Liver (tissue), 9 donors: ENCODE measurements around the gene LIG1. TPM values are rescaled to one million over a fixed set of nuclear protein-coding genes. Genes with fewer than 3 reads are reported as not detected.

ENCODE experiments used
- DNase-seq: peaks from one replicate; pipeline ENCODE4 v3.0.0-alpha.2; 2017; ENCODE audit warnings: low spot score
- H3K27ac ChIP-seq, 2 donors: one replicate each; pipeline ENCODE4 v1.7.0; 2013; ENCODE audit warnings: inconsistent platforms in 2 of 2, low read length in 2 of 2, control low read depth in 1 of 2, low read depth in 1 of 2, mild to moderate bottlenecking in 1 of 2
- H3K27me3 ChIP-seq, 4 donors: one replicate each; pipeline versions ENCODE4 v1.6.1 to v1.7.0; 2013; ENCODE audit warnings: low read length in 3 of 4, inconsistent platforms in 1 of 4, mild to moderate bottlenecking in 1 of 4, moderate library complexity in 1 of 4; ENCODE audit not compliant: control insufficient read depth in 4 of 4, insufficient read depth in 4 of 4
- H3K36me3 ChIP-seq, 4 donors: one replicate each; pipeline versions ENCODE4 v1.6.1 to v1.7.0; 2013; ENCODE audit warnings: low read length in 3 of 4, mild to moderate bottlenecking in 3 of 4, low read depth in 1 of 4, moderate library complexity in 1 of 4; ENCODE audit not compliant: control insufficient read depth in 4 of 4, insufficient read depth in 3 of 4
- H3K4me1 ChIP-seq, 4 donors: one replicate each; pipeline versions ENCODE4 v1.6.1 to v1.7.0; 2013; ENCODE audit warnings: low read length in 3 of 4, mild to moderate bottlenecking in 3 of 4, moderate library complexity in 1 of 4; ENCODE audit not compliant: control insufficient read depth in 4 of 4, insufficient read depth in 4 of 4
- H3K4me3 ChIP-seq, 3 donors: one replicate each; pipeline versions ENCODE4 v1.6.1 to v1.7.0; 2013; ENCODE audit warnings: low read length in 3 of 3, control low read depth in 1 of 3, low read depth in 1 of 3, mild to moderate bottlenecking in 1 of 3
- H3K9ac ChIP-seq, 2 donors: one replicate each; pipeline ENCODE4 v1.7.0; 2013; ENCODE audit warnings: low read length in 2 of 2, mild to moderate bottlenecking in 2 of 2, moderate library complexity in 2 of 2, control low read depth in 1 of 2, low read depth in 1 of 2
- H3K9me3 ChIP-seq, 4 donors: one replicate each; pipeline versions ENCODE4 v1.6.1 to v1.7.0; 2013; ENCODE audit warnings: low read length in 3 of 4; ENCODE audit not compliant: control insufficient read depth in 4 of 4
- EGR1 ChIP-seq, 2 donors: IDR thresholded peaks; 2 replicates each; pipeline ENCODE4 v1.6.1; 2016 to 2018; ENCODE audit warnings: antibody characterized with exemption in 2 of 2, low read depth in 2 of 2
- FOXA1 ChIP-seq: IDR thresholded peaks from 2 replicates; pipeline ENCODE4 v1.6.1; 2016; ENCODE audit warnings: antibody characterized with exemption
- FOXA2 ChIP-seq: IDR thresholded peaks from 2 replicates; pipeline ENCODE4 v1.6.1; 2016; ENCODE audit warnings: antibody characterized with exemption
- GABPA ChIP-seq, 2 donors: IDR thresholded peaks in 1 of 2; conservative IDR thresholded peaks in 1 of 2; 2 replicates each; pipeline ENCODE4 v1.6.1; 2016; ENCODE audit warnings: antibody characterized with exemption in 2 of 2, mild to moderate bottlenecking in 1 of 2, moderate library complexity in 1 of 2
- HNF4A ChIP-seq, 2 donors: conservative IDR thresholded peaks; 2 replicates each; pipeline ENCODE4 v1.6.1; 2016; ENCODE audit warnings: antibody characterized with exemption in 2 of 2, mild to moderate bottlenecking in 2 of 2
- HNF4G ChIP-seq: IDR thresholded peaks from 2 replicates; pipeline ENCODE4 v1.6.1; 2016; ENCODE audit warnings: antibody characterized with exemption
- JUND ChIP-seq, 2 donors: IDR thresholded peaks; 2 replicates each; pipeline ENCODE4 v1.6.1; 2016; ENCODE audit warnings: antibody characterized with exemption in 2 of 2
- NR2F2 ChIP-seq: IDR thresholded peaks from 2 replicates; pipeline ENCODE4 v1.6.1; 2016; ENCODE audit warnings: antibody characterized with exemption
- RAD21 ChIP-seq, 2 donors: IDR thresholded peaks; 2 replicates each; pipeline ENCODE4 v1.6.1; 2016; ENCODE audit warnings: antibody characterized with exemption in 2 of 2, mild to moderate bottlenecking in 2 of 2
- RXRA ChIP-seq, 2 donors: IDR thresholded peaks; 2 replicates each; pipeline ENCODE4 v1.6.1; 2017 to 2018; ENCODE audit warnings: antibody characterized with exemption in 2 of 2, mild to moderate bottlenecking in 1 of 2
- SP1 ChIP-seq: IDR thresholded peaks from 2 replicates; pipeline ENCODE4 v1.6.1; 2018; ENCODE audit warnings: antibody characterized with exemption, mild to moderate bottlenecking
- TAF1 ChIP-seq: conservative IDR thresholded peaks from 2 replicates; pipeline ENCODE4 v1.6.1; 2016; ENCODE audit warnings: antibody characterized with exemption, mild to moderate bottlenecking
- YY1 ChIP-seq: IDR thresholded peaks from 2 replicates; pipeline ENCODE4 v1.6.1; 2016; ENCODE audit warnings: antibody characterized with exemption, mild to moderate bottlenecking
- WGBS: extraction: QIAGEN DNeasy Blood & Tissue Kit; methylation state at CpG from one replicate; pipeline ENCODE4 v1.1.7; 2013; 5-methylcytosine and 5-hydroxymethylcytosine counted together
- polyA plus RNA-seq, 2 donors: library from polyadenylated mRNA; stranded (reverse) in 1 of 2; unstranded in 1 of 2; fragments of 200-250 nt in 1 of 2; fragments of >200 nt in 1 of 2; fragmentation: Nextera tagmentation in 1 of 2; extraction: Ambion mirVana in 1 of 2; gene quantifications; one replicate each; pipeline versions ENCODE4 v1.2.1 to v1.2.3, GENCODE V29; 2013 to 2015
- total RNA-seq, 2 donors: library from RNA; depleted of rRNA; stranded (reverse); fragments of >200 nt; gene quantifications; one replicate each; pipeline ENCODE4 v1.2.3, GENCODE V29; 2014
- TF ChIP-seq, protein P1 (sequence below): fragments of 150-350 bp; IDR thresholded peaks from 2 replicates; pipeline ENCODE4 v1.5.1; 2017; ENCODE audit warnings: improper control_type of control experiment, low read depth, low read length; ENCODE audit not compliant: missing input control
- TF ChIP-seq, protein P2 (sequence below): IDR thresholded peaks from 2 replicates; pipeline ENCODE4 v1.6.1; 2016; ENCODE audit warnings: antibody characterized with exemption
- TF ChIP-seq, protein P3 (sequence below): IDR thresholded peaks from 2 replicates; pipeline ENCODE4 v1.6.1; 2016; ENCODE audit warnings: antibody characterized with exemption
- TF ChIP-seq, protein P4 (sequence below): IDR thresholded peaks from 2 replicates; pipeline ENCODE4 v1.6.1; 2016; ENCODE audit warnings: antibody characterized with exemption, mild to moderate bottlenecking
- TF ChIP-seq, protein P5 (sequence below): IDR thresholded peaks from 2 replicates; pipeline ENCODE4 v1.6.1; 2016; ENCODE audit warnings: antibody characterized with exemption
- donor health status: healthy.
- donor health status: healthy.
- donor health status: healthy.
- donor health status: healthy.
- donor health status: healthy.

LIG1 gene
- total and polyA plus RNA-seq, 4 donors: 6.3 to 61.5 (median 7.1) TPM

DNA sequence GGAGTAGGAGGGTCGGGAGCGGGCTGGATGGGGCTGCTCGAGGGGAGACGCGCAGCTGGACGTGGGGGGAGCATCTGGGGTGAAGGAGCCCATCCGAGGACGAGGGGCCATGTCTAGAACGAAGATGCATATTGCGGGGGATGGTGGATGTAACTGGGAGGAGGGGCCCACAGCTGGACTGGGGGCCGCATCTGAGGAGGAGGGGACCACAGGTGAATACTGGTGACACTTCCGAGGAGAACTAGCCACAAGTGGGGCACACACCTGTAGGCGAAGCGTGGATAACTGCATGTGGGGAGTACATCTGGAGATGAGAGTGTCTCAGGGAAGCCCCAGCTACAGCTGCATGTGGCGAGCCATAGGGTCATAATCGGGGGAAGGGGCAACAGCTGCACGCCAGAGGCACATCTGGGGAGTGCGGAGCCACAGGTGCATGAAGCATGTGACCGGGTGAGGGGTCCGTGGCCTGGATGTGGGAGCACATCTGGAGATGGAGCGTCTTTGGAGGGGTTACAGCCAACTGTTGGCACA, 738 bp upstream of the LIG1 start:
- Histone ChIP-seq H3K27ac (peak overlapping the region in 1 of 2 donors; percentile 98), H3K36me3 (peaks cover 0 to 8% (median 0%) of the 10 kb centered on the region in 4 donors), H3K4me1 (peaks cover 0 to 13% (median 9%) of the 10 kb centered on the region in 4 donors), H3K4me3 (peak overlapping the region; percentile 73 to 89 (median 75)), H3K27me3 (no peaks in the 10 kb centered on the region), H3K9me3 (no peaks in the 10 kb centered on the region), H3K9ac (peak overlapping the region in 1 of 2 donors; percentile 54)
- 6% methylated on average over 21 of the region's 21 CpGs for WGBS
- DNase-seq: no peak
- TF ChIP-seq JUND (IDR thresholded peaks at IDR 0.05): no peak
- no peak for TF ChIP-seq EGR1 (IDR thresholded peaks at IDR 0.05; ENCODE audit: low read depth in 2 of 2)
- TF ChIP-seq SP1: no peak
- TF ChIP-seq RXRA (IDR thresholded peaks at IDR 0.05): no peak
- TF ChIP-seq YY1: no peak
- TF ChIP-seq TAF1: no peak
- no peak for TF ChIP-seq RAD21 (IDR thresholded peaks at IDR 0.05)
- no peak for TF ChIP-seq GABPA (IDR thresholded peaks at IDR 0.05 in 1 of 2, conservative IDR thresholded peaks at IDR 0.05 in 1 of 2)
- TF ChIP-seq, protein P1, sequence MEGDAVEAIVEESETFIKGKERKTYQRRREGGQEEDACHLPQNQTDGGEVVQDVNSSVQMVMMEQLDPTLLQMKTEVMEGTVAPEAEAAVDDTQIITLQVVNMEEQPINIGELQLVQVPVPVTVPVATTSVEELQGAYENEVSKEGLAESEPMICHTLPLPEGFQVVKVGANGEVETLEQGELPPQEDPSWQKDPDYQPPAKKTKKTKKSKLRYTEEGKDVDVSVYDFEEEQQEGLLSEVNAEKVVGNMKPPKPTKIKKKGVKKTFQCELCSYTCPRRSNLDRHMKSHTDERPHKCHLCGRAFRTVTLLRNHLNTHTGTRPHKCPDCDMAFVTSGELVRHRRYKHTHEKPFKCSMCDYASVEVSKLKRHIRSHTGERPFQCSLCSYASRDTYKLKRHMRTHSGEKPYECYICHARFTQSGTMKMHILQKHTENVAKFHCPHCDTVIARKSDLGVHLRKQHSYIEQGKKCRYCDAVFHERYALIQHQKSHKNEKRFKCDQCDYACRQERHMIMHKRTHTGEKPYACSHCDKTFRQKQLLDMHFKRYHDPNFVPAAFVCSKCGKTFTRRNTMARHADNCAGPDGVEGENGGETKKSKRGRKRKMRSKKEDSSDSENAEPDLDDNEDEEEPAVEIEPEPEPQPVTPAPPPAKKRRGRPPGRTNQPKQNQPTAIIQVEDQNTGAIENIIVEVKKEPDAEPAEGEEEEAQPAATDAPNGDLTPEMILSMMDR: no peak
- TF ChIP-seq, protein P2, sequence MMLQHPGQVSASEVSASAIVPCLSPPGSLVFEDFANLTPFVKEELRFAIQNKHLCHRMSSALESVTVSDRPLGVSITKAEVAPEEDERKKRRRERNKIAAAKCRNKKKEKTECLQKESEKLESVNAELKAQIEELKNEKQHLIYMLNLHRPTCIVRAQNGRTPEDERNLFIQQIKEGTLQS: no peak
- TF ChIP-seq, protein P3, sequence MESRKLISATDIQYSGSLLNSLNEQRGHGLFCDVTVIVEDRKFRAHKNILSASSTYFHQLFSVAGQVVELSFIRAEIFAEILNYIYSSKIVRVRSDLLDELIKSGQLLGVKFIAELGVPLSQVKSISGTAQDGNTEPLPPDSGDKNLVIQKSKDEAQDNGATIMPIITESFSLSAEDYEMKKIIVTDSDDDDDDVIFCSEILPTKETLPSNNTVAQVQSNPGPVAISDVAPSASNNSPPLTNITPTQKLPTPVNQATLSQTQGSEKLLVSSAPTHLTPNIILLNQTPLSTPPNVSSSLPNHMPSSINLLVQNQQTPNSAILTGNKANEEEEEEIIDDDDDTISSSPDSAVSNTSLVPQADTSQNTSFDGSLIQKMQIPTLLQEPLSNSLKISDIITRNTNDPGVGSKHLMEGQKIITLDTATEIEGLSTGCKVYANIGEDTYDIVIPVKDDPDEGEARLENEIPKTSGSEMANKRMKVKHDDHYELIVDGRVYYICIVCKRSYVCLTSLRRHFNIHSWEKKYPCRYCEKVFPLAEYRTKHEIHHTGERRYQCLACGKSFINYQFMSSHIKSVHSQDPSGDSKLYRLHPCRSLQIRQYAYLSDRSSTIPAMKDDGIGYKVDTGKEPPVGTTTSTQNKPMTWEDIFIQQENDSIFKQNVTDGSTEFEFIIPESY: no peak
- no peak for TF ChIP-seq FOXA1
- no peak for TF ChIP-seq HNF4G
- TF ChIP-seq, protein P4, sequence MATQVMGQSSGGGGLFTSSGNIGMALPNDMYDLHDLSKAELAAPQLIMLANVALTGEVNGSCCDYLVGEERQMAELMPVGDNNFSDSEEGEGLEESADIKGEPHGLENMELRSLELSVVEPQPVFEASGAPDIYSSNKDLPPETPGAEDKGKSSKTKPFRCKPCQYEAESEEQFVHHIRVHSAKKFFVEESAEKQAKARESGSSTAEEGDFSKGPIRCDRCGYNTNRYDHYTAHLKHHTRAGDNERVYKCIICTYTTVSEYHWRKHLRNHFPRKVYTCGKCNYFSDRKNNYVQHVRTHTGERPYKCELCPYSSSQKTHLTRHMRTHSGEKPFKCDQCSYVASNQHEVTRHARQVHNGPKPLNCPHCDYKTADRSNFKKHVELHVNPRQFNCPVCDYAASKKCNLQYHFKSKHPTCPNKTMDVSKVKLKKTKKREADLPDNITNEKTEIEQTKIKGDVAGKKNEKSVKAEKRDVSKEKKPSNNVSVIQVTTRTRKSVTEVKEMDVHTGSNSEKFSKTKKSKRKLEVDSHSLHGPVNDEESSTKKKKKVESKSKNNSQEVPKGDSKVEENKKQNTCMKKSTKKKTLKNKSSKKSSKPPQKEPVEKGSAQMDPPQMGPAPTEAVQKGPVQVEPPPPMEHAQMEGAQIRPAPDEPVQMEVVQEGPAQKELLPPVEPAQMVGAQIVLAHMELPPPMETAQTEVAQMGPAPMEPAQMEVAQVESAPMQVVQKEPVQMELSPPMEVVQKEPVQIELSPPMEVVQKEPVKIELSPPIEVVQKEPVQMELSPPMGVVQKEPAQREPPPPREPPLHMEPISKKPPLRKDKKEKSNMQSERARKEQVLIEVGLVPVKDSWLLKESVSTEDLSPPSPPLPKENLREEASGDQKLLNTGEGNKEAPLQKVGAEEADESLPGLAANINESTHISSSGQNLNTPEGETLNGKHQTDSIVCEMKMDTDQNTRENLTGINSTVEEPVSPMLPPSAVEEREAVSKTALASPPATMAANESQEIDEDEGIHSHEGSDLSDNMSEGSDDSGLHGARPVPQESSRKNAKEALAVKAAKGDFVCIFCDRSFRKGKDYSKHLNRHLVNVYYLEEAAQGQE: no peak
- TF ChIP-seq HNF4A (conservative IDR thresholded peaks at IDR 0.05): no peak
- TF ChIP-seq NR2F2: no peak
- no peak for TF ChIP-seq FOXA2
- TF ChIP-seq, protein P5, sequence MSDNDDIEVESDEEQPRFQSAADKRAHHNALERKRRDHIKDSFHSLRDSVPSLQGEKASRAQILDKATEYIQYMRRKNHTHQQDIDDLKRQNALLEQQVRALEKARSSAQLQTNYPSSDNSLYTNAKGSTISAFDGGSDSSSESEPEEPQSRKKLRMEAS: no peak
